GM23248 (cell line): ENCODE measurements around the gene HERC4. TPM values are rescaled to one million over a fixed set of nuclear protein-coding genes. Genes with fewer than 3 reads are reported as not detected.

ENCODE experiments used
- DNase-seq: peaks from one replicate; pipeline ENCODE4 v3.0.0-alpha.2; 2015
- H2AFZ ChIP-seq: fragments of 200-600 bp; sonication (generic); 2 replicates; pipeline ENCODE4 v1.6.1; 2016; ENCODE audit warnings: antibody characterized with exemption
- H3F3A ChIP-seq: fragments of 200-600 bp; sonication (generic); 2 replicates; pipeline ENCODE4 v1.6.1; 2016; ENCODE audit warnings: mild to moderate bottlenecking, antibody characterized with exemption, mixed run types; ENCODE audit not compliant: insufficient read depth
- H3K27ac ChIP-seq: fragments of 200-600 bp; sonication (generic); 2 replicates; pipeline ENCODE4 v1.5.1; 2016; ENCODE audit warnings: mild to moderate bottlenecking
- H3K27me3 ChIP-seq: fragments of 200-600 bp; sonication (generic); replicated peaks from 2 replicates; pipeline ENCODE4 v1.6.1; 2016; ENCODE audit warnings: mild to moderate bottlenecking; ENCODE audit not compliant: insufficient read depth
- H3K36me3 ChIP-seq: fragments of 200-600 bp; sonication (generic); 2 replicates; pipeline ENCODE4 v1.6.1; 2016; ENCODE audit warnings: low read depth, mild to moderate bottlenecking
- H3K4me1 ChIP-seq: fragments of 200-600 bp; sonication (generic); 2 replicates; pipeline ENCODE4 v1.6.1; 2016; ENCODE audit warnings: mild to moderate bottlenecking; ENCODE audit not compliant: insufficient read depth
- H3K4me2 ChIP-seq: fragments of 200-600 bp; sonication (generic); one replicate; pipeline ENCODE4 v1.6.1; 2016; ENCODE audit warnings: mild to moderate bottlenecking; ENCODE audit not compliant: unreplicated experiment
- H3K4me3 ChIP-seq: fragments of 200-600 bp; sonication (generic); 2 replicates; pipeline ENCODE4 v1.5.1; 2016; ENCODE audit warnings: mild to moderate bottlenecking
- H3K79me2 ChIP-seq: fragments of 200-600 bp; sonication (generic); 2 replicates; pipeline ENCODE4 v1.6.1; 2016; ENCODE audit warnings: mild to moderate bottlenecking; ENCODE audit not compliant: insufficient read depth
- H3K9ac ChIP-seq: fragments of 200-600 bp; sonication (generic); 2 replicates; pipeline ENCODE4 v1.6.1; 2016; ENCODE audit warnings: mild to moderate bottlenecking
- H3K9me2 ChIP-seq: fragments of 200-600 bp; sonication (generic); 2 replicates; pipeline ENCODE4 v1.6.1; 2016; ENCODE audit warnings: mixed run types, mild to moderate bottlenecking, moderate library complexity; ENCODE audit not compliant: insufficient read depth
- H3K9me3 ChIP-seq: fragments of 200-600 bp; sonication (generic); one replicate; pipeline ENCODE4 v1.6.1; 2017; ENCODE audit warnings: low read depth
- H4K20me1 ChIP-seq: fragments of 200-600 bp; sonication (generic); 2 replicates; pipeline ENCODE4 v1.6.0; 2016; ENCODE audit not compliant: insufficient read depth
- EZH2 ChIP-seq: fragments of 200-600 bp; sonication (generic); IDR thresholded peaks from 2 replicates; pipeline ENCODE4 v1.6.1; 2018; ENCODE audit warnings: antibody characterized with exemption, mild to moderate bottlenecking; ENCODE audit not compliant: insufficient read depth, poor library complexity, severe bottlenecking
- EZH2phosphoT487 ChIP-seq: fragments of 200-600 bp; sonication (generic); IDR thresholded peaks from 2 replicates; pipeline ENCODE4 v1.6.1; 2018; ENCODE audit warnings: antibody characterized with exemption, moderate library complexity, mild to moderate bottlenecking, low read depth; ENCODE audit not compliant: insufficient read depth
- WGBS, 2 experiments: methylation state at CpG; one replicate each; pipeline ENCODE4 v1.1.6; 2015 to 2017; ENCODE audit warnings: low lambda C conversion rate in 2 of 2, low coverage in 1 of 2; ENCODE audit errors: missing lambda C conversion rate in 2 of 2; 5-methylcytosine and 5-hydroxymethylcytosine counted together
- in situ Hi-C: fragments of 300-500 bp; cut with MboI; formaldehyde crosslinking; loops from 2 replicates; pipeline ENCODE4 v1.15.0; 2020
- polyA plus RNA-seq: library from polyadenylated mRNA; unstranded; fragments of >200 nt; fragmentation: Nextera tagmentation; extraction: Ambion mirVana; gene quantifications from 2 replicates; pipeline ENCODE4 v1.2.1, GENCODE V29; 2016
- small RNA-seq: library from RNA; depleted of rRNA; stranded (forward); fragments of <200 nt; gene quantifications from one replicate; pipeline ENCODE3, GENCODE V24; 2014; ENCODE audit warnings: low read depth, low replicate concordance
- total RNA-seq: library from RNA; depleted of rRNA; stranded (reverse); fragments of >200 nt; shearing (Covaris generic); gene quantifications from 2 replicates; pipeline ENCODE4 v1.2.3, GENCODE V29; 2014; rRNA removed

HERC4 gene
- total and polyA plus RNA-seq, 2 experiments from 2014 or later: 127 to 228 TPM

GRCh38 chr10:67875340-67876238 lies 199.5 kb downstream of the HERC4 start:
- TF ChIP-seq EZH2phosphoT487 (no peak), EZH2 (no peak)
- in situ Hi-C loops: no loop called here
- Histone ChIP-seq H3K9me3 (no peaks in the 10 kb centered on the region), H4K20me1 (no peaks in the 10 kb centered on the region), H3K4me3 (no peak overlapping the region), H3K36me3 (no peaks in the 10 kb centered on the region), H2AFZ (no peak overlapping the region), H3K9me2 (no peaks in the 10 kb centered on the region), H3K27me3 (no peaks in the 10 kb centered on the region), H3K4me1 (no peaks in the 10 kb centered on the region), H3K27ac (no peak overlapping the region), H3K4me2 (no peak overlapping the region), H3K79me2 (no peaks in the 10 kb centered on the region), H3K9ac (no peak overlapping the region), H3F3A (no peaks in the 10 kb centered on the region)
- 43 to 44% methylated on average over 3 of the region's 3 CpGs for WGBS, 2 experiments
- no peak for DNase-seq

Small RNA genes within 50 kb of the gene (small RNA-seq; reads per million reads assigned to genes)
- gene RN7SL220P: not detected

Other genes starting within 250 kb of the HERC4 start
- gene DNAJC12, start 237.1 kb downstream of the HERC4 start, total RNA-seq: 0.76 and 3.4 TPM in 2 replicates
- 1.2 and 1.4 TPM in 2 replicates for gene DNAJC12, start 237.1 kb downstream of the HERC4 start, polyA plus RNA-seq
- 14.6 and 15.7 TPM in 2 replicates for gene SIRT1, start 190.6 kb downstream of the HERC4 start, total RNA-seq
- 9.4 and 10.1 TPM in 2 replicates for gene SIRT1, start 190.6 kb downstream of the HERC4 start, polyA plus RNA-seq
- gene MYPN, start 34.2 kb upstream of the HERC4 start, total RNA-seq: 14.5 and 20.0 TPM in 2 replicates
- 8.8 and 9.2 TPM in 2 replicates for gene MYPN, start 34.2 kb upstream of the HERC4 start, polyA plus RNA-seq
- not detected in 2 replicates for gene ATOH7, start 156.8 kb upstream of the HERC4 start, total RNA-seq
- not detected in 2 replicates for gene ATOH7, start 156.8 kb upstream of the HERC4 start, polyA plus RNA-seq